ENCODE data around the gene ASMT. TPM values are rescaled to one million over a fixed set of nuclear protein-coding genes. Genes with fewer than 3 reads are reported as not detected.

ASMT gene
- total RNA-seq, 8 experiments from 2014 or later, result 0.33 to 0.82 (median 0.43) TPM; not detected in 5

DNA sequence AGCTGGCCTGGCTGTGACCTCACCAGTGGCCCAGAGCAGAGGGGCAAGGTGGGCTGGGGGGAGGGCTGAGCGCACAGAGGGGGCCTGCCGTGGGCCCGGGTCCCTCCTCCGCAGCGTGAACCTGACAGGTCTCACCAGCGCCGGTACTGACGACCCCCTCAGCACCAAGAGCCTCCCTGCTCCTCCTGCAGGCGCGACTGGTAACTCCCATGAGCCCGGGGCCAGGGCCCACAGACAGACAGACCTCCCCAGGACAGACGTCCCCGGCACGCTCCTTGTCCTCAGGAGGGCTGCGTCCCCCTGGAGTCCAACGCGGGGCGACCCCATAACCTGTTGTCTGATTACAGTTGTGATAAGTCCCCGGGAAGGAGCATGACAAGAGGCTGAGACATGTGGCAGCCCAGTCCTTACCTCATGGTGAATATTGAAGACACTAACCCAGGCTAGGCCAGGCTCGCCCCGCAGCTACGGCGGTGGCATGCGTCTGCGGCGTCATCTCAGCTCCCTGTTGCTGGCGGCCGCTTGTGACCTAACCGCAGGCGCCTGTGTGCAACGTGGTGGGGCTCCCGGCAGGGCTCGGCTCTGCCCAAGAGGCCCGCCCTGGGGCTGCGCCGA lies 15.0 kb upstream of the ASMT start:
- Histone ChIP-seq H3K4me3 (no peak overlapping the region), H3K27ac (no peak overlapping the region), H3K4me1 (replicated peaks in 1 of 2) (no peaks in the 10 kb centered on the region)
- in situ Hi-C loops (cut with MboI; ENCODE audit: low pct_unique_long_range_greater_than_20kb in 2 of 9, low sequenced_read_pairs in 9 of 9, unreplicated experiment in 9 of 9), result loop anchor here in 1 of 9 experiments (25.0 kb wide), 1 partner anchor 138 kb away; the partner anchor contains the start of gene ASMTL
- peak in 4 of 8 experiments; percentile 21 to 30 (median 24) for ATAC-seq (replicated peaks in 6 of 8)
- WGBS, 10 experiments, result 91 to 97% (median 95%) methylated on average over 3 to 12 of the region's 36 CpGs; no CpG with 5 or more reads in 6 of the 10 experiments

GRCh38 chrX:1600406-1601050 lies 14.3 kb upstream of the ASMT start:
- Histone ChIP-seq H3K4me3 (no peak overlapping the region), H3K27ac (no peak overlapping the region), H3K4me1 (replicated peaks in 1 of 2) (no peaks in the 10 kb centered on the region)
- in situ Hi-C loops (cut with MboI; ENCODE audit: low pct_unique_long_range_greater_than_20kb in 2 of 9, low sequenced_read_pairs in 9 of 9, unreplicated experiment in 9 of 9), result no loop called here
- ATAC-seq (replicated peaks in 6 of 8), result peak in 4 of 8 experiments; percentile 18 to 31 (median 22)
- 91 to 100% (median 100%) methylated on average over 1 to 6 of the region's 52 CpGs; no CpG with 5 or more reads in 7 of the 10 experiments for WGBS, 10 experiments

DNA sequence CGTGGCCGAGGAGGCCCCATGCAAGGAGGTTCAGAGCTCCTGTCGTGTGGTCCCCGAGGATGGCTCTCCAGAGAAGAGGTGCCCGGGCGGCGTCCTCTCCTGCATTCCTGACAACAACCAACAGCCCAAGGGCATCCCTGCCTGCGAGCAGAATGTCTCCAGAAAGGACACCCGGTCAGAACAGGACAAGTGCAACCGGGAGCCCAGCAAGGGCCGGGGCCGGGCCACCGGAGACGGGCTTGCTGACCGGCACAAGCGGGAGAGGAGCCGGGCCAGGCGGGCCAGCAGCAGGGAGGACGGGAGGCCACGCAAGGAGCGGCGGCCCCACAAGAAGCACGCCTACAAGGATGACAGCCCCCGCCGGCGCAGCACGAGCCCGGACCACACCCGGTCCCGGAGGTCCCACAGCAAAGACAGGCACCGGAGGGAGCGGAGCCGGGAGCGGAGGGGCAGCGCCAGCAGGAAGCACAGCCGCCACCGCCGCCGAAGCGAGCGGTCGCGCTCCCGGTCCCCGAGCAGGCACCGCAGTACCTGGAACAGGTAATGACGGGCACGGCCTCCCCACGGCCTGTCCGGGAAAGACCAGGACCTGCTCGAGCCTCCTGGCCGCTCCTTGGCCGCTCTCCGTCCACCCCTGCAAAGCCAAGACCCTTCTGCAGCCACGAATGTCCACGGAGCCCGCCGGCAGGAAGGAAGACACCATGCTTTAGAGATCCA lies 13.7 kb upstream of the ASMT start:
- H3K4me1 ChIP-seq (replicated peaks in 1 of 2), result no peaks in the 10 kb centered on the region
- WGBS, 10 experiments, result 90 to 100% (median 96%) methylated on average over 1 to 14 of the region's 58 CpGs; no CpG with 5 or more reads in 7 of the 10 experiments
- no peak overlapping the region for H3K27ac ChIP-seq
- in situ Hi-C loops (cut with MboI; ENCODE audit: low pct_unique_long_range_greater_than_20kb in 2 of 9, low sequenced_read_pairs in 9 of 9, unreplicated experiment in 9 of 9), result no loop called here
- ATAC-seq (replicated peaks in 6 of 8), result peak in 3 of 8 experiments; percentile 4 to 17 (median 16)
- no peak overlapping the region for H3K4me3 ChIP-seq

DNA sequence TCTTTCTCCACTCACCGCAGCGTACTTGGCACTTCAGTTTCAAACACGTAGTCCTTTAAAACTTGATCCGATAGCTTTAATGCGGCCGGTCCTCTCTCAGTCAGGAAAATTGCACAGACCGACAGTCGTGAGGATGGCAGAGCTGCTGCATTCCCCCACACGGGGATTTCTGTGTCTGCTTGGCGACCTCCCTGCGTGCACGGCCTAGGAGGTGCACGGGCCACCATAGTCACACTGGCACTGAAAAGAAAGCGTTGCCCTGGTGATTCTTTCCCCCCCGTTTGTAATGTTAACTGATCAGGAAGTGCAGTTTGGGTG lies 13.1 kb upstream of the ASMT start:
- 92 to 100% (median 97%) methylated on average over 4 to 11 of the region's 15 CpGs; no CpG with 5 or more reads in 5 of the 10 experiments for WGBS, 10 experiments
- ATAC-seq (replicated peaks in 6 of 8), result no peak
- Histone ChIP-seq H3K4me3 (no peak overlapping the region), H3K27ac (no peak overlapping the region), H3K4me1 (replicated peaks in 1 of 2) (no peaks in the 10 kb centered on the region)
- in situ Hi-C loops (cut with MboI; ENCODE audit: low pct_unique_long_range_greater_than_20kb in 2 of 9, low sequenced_read_pairs in 9 of 9, unreplicated experiment in 9 of 9), result no loop called here

DNA sequence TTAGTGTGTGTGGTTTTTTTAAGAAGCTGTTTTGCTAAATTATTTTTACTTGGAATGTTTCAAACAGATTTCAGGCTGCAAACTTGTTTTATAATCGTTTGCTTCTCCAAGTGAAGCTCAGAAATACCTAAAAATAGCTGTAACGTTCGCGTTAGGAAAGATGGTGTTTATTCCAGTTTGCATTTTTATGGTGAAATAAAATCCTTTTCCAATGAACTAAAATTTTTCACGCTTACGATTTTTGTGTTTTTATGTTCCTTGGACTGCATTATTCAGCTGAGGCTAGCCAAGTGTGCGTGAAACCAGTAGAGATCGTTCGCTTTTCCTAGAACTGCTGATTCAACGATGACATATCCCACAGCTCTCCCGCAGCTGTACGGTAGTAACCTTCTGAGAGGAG lies 12.6 kb upstream of the ASMT start:
- in situ Hi-C loops (cut with MboI; ENCODE audit: low pct_unique_long_range_greater_than_20kb in 2 of 9, low sequenced_read_pairs in 9 of 9, unreplicated experiment in 9 of 9), result no loop called here
- Histone ChIP-seq H3K27ac (no peak overlapping the region), H3K4me1 (replicated peaks in 1 of 2) (no peaks in the 10 kb centered on the region), H3K4me3 (no peak overlapping the region)
- no peak for ATAC-seq (replicated peaks in 6 of 8)
- 88 to 100% (median 98%) methylated on average over 4 to 12 of the region's 12 CpGs for WGBS, 10 experiments

- H3K4me1 ChIP-seq (replicated peaks in 1 of 2), result no peaks in the 10 kb centered on the region
- in situ Hi-C loops (cut with MboI; ENCODE audit: low pct_unique_long_range_greater_than_20kb in 2 of 9, low sequenced_read_pairs in 9 of 9, unreplicated experiment in 9 of 9), result no loop called here
- WGBS, 10 experiments, result 81 to 100% (median 96%) methylated on average over 1 to 9 of the region's 11 CpGs; no CpG with 5 or more reads in 1 of the 10 experiments
- no peak for ATAC-seq (replicated peaks in 6 of 8)
- H3K27ac ChIP-seq, result no peak overlapping the region
- H3K4me3 ChIP-seq, result no peak overlapping the region
Measured at GRCh38 chrX:1606496-1606895, 8.4 kb upstream of the ASMT start.

GRCh38 chrX:1609311-1609710 lies 5.5 kb upstream of the ASMT start:
- peak in 2 of 8 experiments; percentile 15 to 30 for ATAC-seq (replicated peaks in 6 of 8)
- H3K4me1 ChIP-seq (replicated peaks in 1 of 2), result no peaks in the 10 kb centered on the region
- WGBS, 10 experiments, result 67 to 100% (median 89%) methylated on average over 1 to 3 of the region's 11 CpGs; no CpG with 5 or more reads in 6 of the 10 experiments
- no peak overlapping the region for H3K27ac ChIP-seq
- H3K4me3 ChIP-seq, result no peak overlapping the region
- in situ Hi-C loops (cut with MboI; ENCODE audit: low pct_unique_long_range_greater_than_20kb in 2 of 9, low sequenced_read_pairs in 9 of 9, unreplicated experiment in 9 of 9), result no loop called here

DNA sequence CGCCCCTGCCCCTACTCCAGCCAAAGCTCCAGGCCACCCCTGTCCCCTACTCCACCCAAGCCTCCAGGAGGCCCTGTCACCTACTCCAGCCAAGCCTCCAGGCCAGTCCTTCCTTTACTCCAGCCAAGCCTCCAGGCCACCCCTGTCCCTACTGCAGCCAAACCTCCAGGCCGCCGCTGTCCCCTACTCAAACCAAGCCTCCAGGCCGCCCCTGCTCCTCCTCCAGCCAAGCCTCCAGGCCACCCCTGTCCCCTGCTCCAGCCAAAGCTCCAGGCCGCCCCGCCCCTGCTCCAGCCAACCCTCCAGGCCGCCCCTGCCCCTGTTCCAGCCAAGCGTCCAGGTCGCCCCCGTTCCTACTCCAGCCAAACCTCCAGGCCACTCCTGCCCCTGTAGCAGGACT lies 5.1 kb upstream of the ASMT start:
- WGBS, 10 experiments, result 61% methylated on average over 3 of the region's 10 CpGs; no CpG with 5 or more reads in 9 of the 10 experiments
- ATAC-seq (replicated peaks in 6 of 8), result peak in 2 of 8 experiments; percentile 13 to 21
- in situ Hi-C loops (cut with MboI; ENCODE audit: low pct_unique_long_range_greater_than_20kb in 2 of 9, low sequenced_read_pairs in 9 of 9, unreplicated experiment in 9 of 9), result no loop called here
- Histone ChIP-seq H3K27ac (no peak overlapping the region), H3K4me1 (replicated peaks in 1 of 2) (no peaks in the 10 kb centered on the region), H3K4me3 (no peak overlapping the region)

GRCh38 chrX:1610166-1610565 lies 4.7 kb upstream of the ASMT start:
- ATAC-seq (replicated peaks in 6 of 8), result no peak
- Histone ChIP-seq H3K27ac (no peak overlapping the region), H3K4me3 (no peak overlapping the region), H3K4me1 (replicated peaks in 1 of 2) (no peaks in the 10 kb centered on the region)
- in situ Hi-C loops (cut with MboI; ENCODE audit: low pct_unique_long_range_greater_than_20kb in 2 of 9, low sequenced_read_pairs in 9 of 9, unreplicated experiment in 9 of 9), result no loop called here
- WGBS, 10 experiments, result 68 to 100% (median 80%) methylated on average over 1 to 14 of the region's 15 CpGs; no CpG with 5 or more reads in 5 of the 10 experiments

DNA sequence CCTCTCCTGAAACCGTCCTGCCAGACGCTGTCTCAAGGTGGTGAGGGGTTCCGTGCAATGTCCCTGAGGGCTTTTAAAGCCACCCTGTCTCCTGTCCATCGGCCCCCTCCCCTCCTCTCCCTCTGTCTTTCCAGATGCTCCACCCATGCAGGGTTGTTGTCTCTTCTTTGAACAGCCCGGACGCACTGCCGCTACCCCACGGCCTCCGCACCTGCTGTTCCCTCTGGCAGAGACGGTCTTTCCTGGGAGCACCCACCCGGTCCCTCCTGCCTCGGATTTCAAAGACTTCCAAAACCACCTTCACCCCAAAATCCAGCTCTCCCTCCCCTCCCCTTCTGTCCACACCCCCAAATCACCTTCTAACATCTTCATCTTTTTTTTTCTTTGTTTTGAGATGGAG lies 4.1 kb upstream of the ASMT start:
- Histone ChIP-seq H3K27ac (no peak overlapping the region), H3K4me1 (replicated peaks in 1 of 2) (no peaks in the 10 kb centered on the region), H3K4me3 (no peak overlapping the region)
- in situ Hi-C loops (cut with MboI; ENCODE audit: low pct_unique_long_range_greater_than_20kb in 2 of 9, low sequenced_read_pairs in 9 of 9, unreplicated experiment in 9 of 9), result no loop called here
- ATAC-seq (replicated peaks in 6 of 8), result no peak
- 25 to 80% (median 62%) methylated on average over 2 to 5 of the region's 12 CpGs; no CpG with 5 or more reads in 7 of the 10 experiments for WGBS, 10 experiments

DNA sequence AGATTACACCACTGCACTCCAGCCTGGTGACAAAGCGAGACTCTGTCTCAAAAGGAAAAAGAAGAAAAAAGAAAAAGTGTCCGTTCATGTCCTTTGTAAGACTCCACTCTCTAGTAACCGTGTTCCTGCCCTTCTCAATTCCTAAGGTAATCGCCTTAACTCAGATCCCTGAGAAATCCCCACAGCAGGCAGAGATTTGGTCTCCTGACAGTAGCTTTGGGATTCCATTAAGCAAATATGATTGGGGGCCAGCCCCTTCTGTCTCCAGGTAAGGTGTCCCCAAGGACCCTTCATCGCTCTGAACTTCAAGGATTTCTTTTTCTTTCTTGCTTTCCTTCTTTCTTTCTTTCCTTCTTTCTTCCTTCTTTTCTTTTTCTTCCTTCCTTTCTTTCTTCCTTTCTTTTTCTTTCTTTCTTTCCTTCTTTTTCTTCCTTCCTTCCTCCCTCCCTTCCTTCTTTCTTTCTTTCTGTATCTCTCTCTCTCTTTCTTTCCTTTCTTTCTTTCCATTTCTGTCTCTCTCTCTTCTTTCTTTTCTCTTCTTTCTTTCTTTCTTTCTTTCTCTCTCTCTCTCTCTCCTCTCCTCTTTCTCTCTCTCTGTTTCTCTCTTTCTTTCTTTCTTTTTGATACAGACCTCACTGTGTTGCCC lies 2.1 kb upstream of the ASMT start:
- no peak overlapping the region for H3K4me3 ChIP-seq
- no peak for ATAC-seq (replicated peaks in 6 of 8)
- no peaks in the 10 kb centered on the region for H3K4me1 ChIP-seq (replicated peaks in 1 of 2)
- WGBS, 10 experiments, result 58 to 93% (median 85%) methylated on average over 1 to 5 of the region's 5 CpGs; no CpG with 5 or more reads in 1 of the 10 experiments
- no peak overlapping the region for H3K27ac ChIP-seq
- in situ Hi-C loops (cut with MboI; ENCODE audit: low pct_unique_long_range_greater_than_20kb in 2 of 9, low sequenced_read_pairs in 9 of 9, unreplicated experiment in 9 of 9), result no loop called here

DNA sequence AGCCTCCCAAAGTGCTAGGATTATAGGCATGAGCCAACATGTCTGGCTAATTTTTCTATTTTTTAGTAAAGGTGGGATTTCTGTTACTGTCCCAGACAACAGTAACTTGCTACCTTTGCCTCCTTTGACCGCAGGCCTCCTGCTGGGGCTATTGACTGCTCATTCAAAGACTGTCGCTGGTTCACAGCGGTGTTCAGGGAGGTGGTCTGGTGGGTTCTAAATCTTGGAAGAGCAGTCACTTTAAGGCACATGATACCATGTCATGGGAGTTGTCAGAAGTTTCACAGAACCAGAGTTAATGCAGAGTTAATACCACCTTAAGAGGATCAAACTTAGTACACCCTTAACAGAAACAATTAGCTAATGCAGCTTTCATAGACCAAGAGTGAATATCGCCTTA lies 3.8 kb downstream of the ASMT start:
- Histone ChIP-seq H3K4me3 (no peak overlapping the region), H3K4me1 (replicated peaks in 1 of 2) (no peaks in the 10 kb centered on the region), H3K27ac (no peak overlapping the region)
- in situ Hi-C loops (cut with MboI; ENCODE audit: low pct_unique_long_range_greater_than_20kb in 2 of 9, low sequenced_read_pairs in 9 of 9, unreplicated experiment in 9 of 9), result no loop called here
- ATAC-seq (replicated peaks in 6 of 8), result no peak
- 45 to 100% (median 72%) methylated on average over 2 to 4 of the region's 4 CpGs; no CpG with 5 or more reads in 4 of the 10 experiments for WGBS, 10 experiments

- Histone ChIP-seq H3K27ac (no peak overlapping the region), H3K4me1 (replicated peaks in 1 of 2) (no peaks in the 10 kb centered on the region), H3K4me3 (no peak overlapping the region)
- WGBS, 10 experiments, result 50 to 98% (median 87%) methylated on average over 1 to 10 of the region's 21 CpGs; no CpG with 5 or more reads in 4 of the 10 experiments
- in situ Hi-C loops (cut with MboI; ENCODE audit: low pct_unique_long_range_greater_than_20kb in 2 of 9, low sequenced_read_pairs in 9 of 9, unreplicated experiment in 9 of 9), result no loop called here
- no peak for ATAC-seq (replicated peaks in 6 of 8)
Measured at GRCh38 chrX:1623691-1624090, 8.8 kb downstream of the ASMT start.

All from motor neuron (in vitro differentiated cells).